HG03175 (cell line): Measurements from ENCODE around the gene TBC1D5.

ENCODE experiments used
- ATAC-seq: cut with Tn5 transposase; IDR thresholded peaks from one replicate; pipeline ENCODE4 v1.9.1; 2021; ENCODE audit warnings: mild to moderate bottlenecking, moderate library complexity; ENCODE audit not compliant: unreplicated experiment

TBC1D5 gene

DNA sequence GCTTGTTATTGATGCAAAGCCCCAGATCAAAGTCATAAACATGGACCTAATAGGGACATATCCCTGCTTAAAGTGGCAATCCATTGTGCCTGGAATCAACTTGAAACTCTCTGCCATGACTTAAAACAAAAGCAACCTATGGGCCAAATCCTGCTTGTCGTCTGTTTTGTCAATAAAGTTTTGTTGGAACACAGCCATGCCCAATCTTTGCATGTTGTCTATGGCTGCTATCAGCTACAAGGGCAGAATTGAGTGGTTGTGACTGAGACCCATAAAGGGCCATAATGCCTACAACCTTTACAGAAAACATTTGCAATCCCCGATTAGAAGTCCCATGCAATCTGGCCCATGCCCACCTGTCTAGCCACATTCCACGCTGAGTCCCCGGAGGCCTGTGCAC, 622.3 kb downstream of the TBC1D5 start:
- ATAC-seq: no peak

DNA sequence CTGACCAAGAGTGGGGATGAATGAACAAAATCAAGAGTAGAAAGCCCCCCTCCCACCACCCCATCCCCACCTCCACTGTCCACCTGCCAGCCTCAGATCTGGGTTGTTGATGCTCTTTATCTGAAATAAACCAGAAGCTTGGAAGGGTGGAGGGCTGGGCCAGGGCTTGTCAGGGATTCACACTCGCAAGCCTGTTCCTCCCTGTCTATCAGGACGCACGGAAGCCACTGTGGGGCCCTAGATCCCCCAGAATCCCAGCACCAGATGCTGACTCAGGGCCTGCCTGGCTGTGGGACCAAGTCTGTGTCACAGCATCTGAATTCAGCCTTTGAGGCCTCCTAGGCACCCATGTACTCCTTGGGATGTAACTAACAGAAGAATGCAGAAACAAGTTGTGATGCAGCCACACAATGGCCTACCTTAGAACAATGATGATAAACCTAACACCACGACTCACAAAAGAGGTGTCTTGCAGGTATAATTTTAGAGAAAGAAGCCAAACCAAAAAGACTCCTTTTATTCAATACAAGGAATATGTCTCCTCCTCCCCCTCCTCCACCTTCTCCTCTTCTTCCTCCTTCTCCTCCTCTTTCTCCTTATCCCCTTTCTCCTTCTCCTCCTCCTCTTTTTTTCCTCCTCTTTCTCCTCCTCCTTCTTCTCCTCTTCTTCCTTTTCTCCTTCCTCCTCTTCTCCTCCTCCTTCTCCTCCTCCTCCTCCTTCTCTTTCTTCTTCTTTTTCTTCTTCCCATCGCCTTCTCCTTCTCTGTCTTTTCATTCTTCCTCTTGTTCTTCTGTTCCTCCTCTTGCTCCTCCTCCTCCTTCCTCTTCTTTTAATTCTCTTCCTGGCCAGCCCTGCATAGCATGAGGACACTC, 623.0 kb downstream of the TBC1D5 start:
- no peak for ATAC-seq

- no peak for ATAC-seq
These were observed 623.7 kb downstream of the TBC1D5 start for GRCh38 chr3:17118771-17119170.

GRCh38 chr3:17116007-17116600, 626.3 kb downstream of the TBC1D5 start:
- no peak for ATAC-seq

DNA sequence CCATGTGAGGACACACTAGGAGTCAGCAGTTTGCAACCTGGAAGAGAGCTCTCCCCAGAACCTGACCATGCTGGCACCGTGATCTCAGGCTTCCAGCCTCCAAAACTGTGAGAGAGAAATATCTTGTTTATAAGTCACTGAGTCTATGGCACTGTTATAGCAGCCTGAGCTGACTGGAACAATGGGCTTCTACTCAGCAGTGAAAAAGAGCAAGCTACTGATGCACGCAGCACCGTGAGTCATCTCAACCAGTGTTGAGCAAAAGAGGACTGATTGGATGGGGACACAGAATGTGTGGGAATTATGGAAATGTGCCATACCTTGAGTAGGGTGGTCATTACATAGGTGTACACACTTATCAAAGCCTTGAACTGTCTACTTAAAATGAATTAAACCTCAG, 627.2 kb downstream of the TBC1D5 start:
- no peak for ATAC-seq

DNA sequence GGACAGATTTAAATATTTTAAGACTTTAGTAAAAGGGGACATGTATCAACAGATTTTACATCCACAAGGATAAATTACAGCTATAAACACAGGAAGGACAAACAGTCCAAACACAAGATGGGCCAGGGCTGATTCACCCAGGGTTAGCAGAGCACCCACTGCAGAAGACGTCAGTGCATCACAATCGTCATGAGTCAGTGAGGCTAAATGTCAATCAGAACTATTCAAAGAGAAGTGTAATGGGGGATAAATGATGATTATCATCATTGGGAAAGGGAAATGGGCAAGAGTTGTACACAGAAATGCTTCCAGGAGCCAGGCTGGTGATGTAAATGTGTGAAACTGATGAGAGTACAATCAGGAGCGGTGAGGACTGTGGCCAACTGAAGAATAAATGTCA, 630.8 kb downstream of the TBC1D5 start:
- ATAC-seq: no peak

GRCh38 chr3:17110660-17111396, 631.6 kb downstream of the TBC1D5 start:
- ATAC-seq: no peak
